Liver (tissue), 9 donors: Measurements from ENCODE around the gene CLASP2. TPM values are rescaled to one million over a fixed set of nuclear protein-coding genes. Genes with fewer than 3 reads are reported as not detected.

Experiments used
- DNase-seq: peaks from one replicate; pipeline ENCODE4 v3.0.0-alpha.2; 2017; ENCODE audit warnings: low spot score
- H3K27ac ChIP-seq, 2 donors: one replicate each; pipeline ENCODE4 v1.7.0; 2013; ENCODE audit warnings: inconsistent platforms in 2 of 2, low read length in 2 of 2, control low read depth in 1 of 2, low read depth in 1 of 2, mild to moderate bottlenecking in 1 of 2
- H3K27me3 ChIP-seq, 4 donors: one replicate each; pipeline versions ENCODE4 v1.6.1 to v1.7.0; 2013; ENCODE audit warnings: low read length in 3 of 4, inconsistent platforms in 1 of 4, mild to moderate bottlenecking in 1 of 4, moderate library complexity in 1 of 4; ENCODE audit not compliant: control insufficient read depth in 4 of 4, insufficient read depth in 4 of 4
- H3K36me3 ChIP-seq, 4 donors: one replicate each; pipeline versions ENCODE4 v1.6.1 to v1.7.0; 2013; ENCODE audit warnings: low read length in 3 of 4, mild to moderate bottlenecking in 3 of 4, low read depth in 1 of 4, moderate library complexity in 1 of 4; ENCODE audit not compliant: control insufficient read depth in 4 of 4, insufficient read depth in 3 of 4
- H3K4me1 ChIP-seq, 4 donors: one replicate each; pipeline versions ENCODE4 v1.6.1 to v1.7.0; 2013; ENCODE audit warnings: low read length in 3 of 4, mild to moderate bottlenecking in 3 of 4, moderate library complexity in 1 of 4; ENCODE audit not compliant: control insufficient read depth in 4 of 4, insufficient read depth in 4 of 4
- H3K4me3 ChIP-seq, 3 donors: one replicate each; pipeline versions ENCODE4 v1.6.1 to v1.7.0; 2013; ENCODE audit warnings: low read length in 3 of 3, control low read depth in 1 of 3, low read depth in 1 of 3, mild to moderate bottlenecking in 1 of 3
- H3K9ac ChIP-seq, 2 donors: one replicate each; pipeline ENCODE4 v1.7.0; 2013; ENCODE audit warnings: low read length in 2 of 2, mild to moderate bottlenecking in 2 of 2, moderate library complexity in 2 of 2, control low read depth in 1 of 2, low read depth in 1 of 2
- H3K9me3 ChIP-seq, 4 donors: one replicate each; pipeline versions ENCODE4 v1.6.1 to v1.7.0; 2013; ENCODE audit warnings: low read length in 3 of 4; ENCODE audit not compliant: control insufficient read depth in 4 of 4
- ATF3 ChIP-seq: IDR thresholded peaks from 2 replicates; pipeline ENCODE4 v1.6.1; 2016; ENCODE audit warnings: antibody characterized with exemption
- CTCF ChIP-seq: fragments of 150-350 bp; IDR thresholded peaks from 2 replicates; pipeline ENCODE4 v1.5.1; 2017; ENCODE audit warnings: improper control_type of control experiment, low read depth, low read length; ENCODE audit not compliant: missing input control
- EGR1 ChIP-seq, 2 donors: IDR thresholded peaks; 2 replicates each; pipeline ENCODE4 v1.6.1; 2016 to 2018; ENCODE audit warnings: antibody characterized with exemption in 2 of 2, low read depth in 2 of 2
- FOXA1 ChIP-seq: IDR thresholded peaks from 2 replicates; pipeline ENCODE4 v1.6.1; 2016; ENCODE audit warnings: antibody characterized with exemption
- FOXA2 ChIP-seq: IDR thresholded peaks from 2 replicates; pipeline ENCODE4 v1.6.1; 2016; ENCODE audit warnings: antibody characterized with exemption
- GABPA ChIP-seq, 2 donors: IDR thresholded peaks in 1 of 2; conservative IDR thresholded peaks in 1 of 2; 2 replicates each; pipeline ENCODE4 v1.6.1; 2016; ENCODE audit warnings: antibody characterized with exemption in 2 of 2, mild to moderate bottlenecking in 1 of 2, moderate library complexity in 1 of 2
- HNF4G ChIP-seq: IDR thresholded peaks from 2 replicates; pipeline ENCODE4 v1.6.1; 2016; ENCODE audit warnings: antibody characterized with exemption
- JUND ChIP-seq, 2 donors: IDR thresholded peaks; 2 replicates each; pipeline ENCODE4 v1.6.1; 2016; ENCODE audit warnings: antibody characterized with exemption in 2 of 2
- NR2F2 ChIP-seq: IDR thresholded peaks from 2 replicates; pipeline ENCODE4 v1.6.1; 2016; ENCODE audit warnings: antibody characterized with exemption
- RAD21 ChIP-seq, 2 donors: IDR thresholded peaks; 2 replicates each; pipeline ENCODE4 v1.6.1; 2016; ENCODE audit warnings: antibody characterized with exemption in 2 of 2, mild to moderate bottlenecking in 2 of 2
- REST ChIP-seq: IDR thresholded peaks from 2 replicates; pipeline ENCODE4 v1.6.1; 2016; ENCODE audit warnings: antibody characterized with exemption, mild to moderate bottlenecking
- RXRA ChIP-seq, 2 donors: IDR thresholded peaks; 2 replicates each; pipeline ENCODE4 v1.6.1; 2017 to 2018; ENCODE audit warnings: antibody characterized with exemption in 2 of 2, mild to moderate bottlenecking in 1 of 2
- SP1 ChIP-seq: IDR thresholded peaks from 2 replicates; pipeline ENCODE4 v1.6.1; 2018; ENCODE audit warnings: antibody characterized with exemption, mild to moderate bottlenecking
- TAF1 ChIP-seq: conservative IDR thresholded peaks from 2 replicates; pipeline ENCODE4 v1.6.1; 2016; ENCODE audit warnings: antibody characterized with exemption, mild to moderate bottlenecking
- YY1 ChIP-seq: IDR thresholded peaks from 2 replicates; pipeline ENCODE4 v1.6.1; 2016; ENCODE audit warnings: antibody characterized with exemption, mild to moderate bottlenecking
- polyA plus RNA-seq, 2 donors: library from polyadenylated mRNA; stranded (reverse) in 1 of 2; unstranded in 1 of 2; fragments of 200-250 nt in 1 of 2; fragments of >200 nt in 1 of 2; fragmentation: Nextera tagmentation in 1 of 2; extraction: Ambion mirVana in 1 of 2; gene quantifications; one replicate each; pipeline versions ENCODE4 v1.2.1 to v1.2.3, GENCODE V29; 2013 to 2015
- total RNA-seq, 2 donors: library from RNA; depleted of rRNA; stranded (reverse); fragments of >200 nt; gene quantifications; one replicate each; pipeline ENCODE4 v1.2.3, GENCODE V29; 2014
- TF ChIP-seq, protein P1 (sequence below): IDR thresholded peaks from 2 replicates; pipeline ENCODE4 v1.6.1; 2016; ENCODE audit warnings: antibody characterized with exemption
- TF ChIP-seq, protein P2 (sequence below): IDR thresholded peaks from 2 replicates; pipeline ENCODE4 v1.6.1; 2016; ENCODE audit warnings: antibody characterized with exemption
- donor health status: healthy.
- donor health status: healthy.
- donor health status: healthy.
- donor health status: healthy.
- donor health status: healthy.

The CLASP2 gene
- total and polyA plus RNA-seq, 4 donors, result 3.7 to 27.6 (median 17.3) TPM

- TF ChIP-seq YY1, result no peak
Measured at GRCh38 chr3:33513262-33513863, 204.7 kb downstream of the CLASP2 start (continued).

GRCh38 chr3:33505027-33505426, 213.0 kb downstream of the CLASP2 start:
- no peak for DNase-seq
- TF ChIP-seq FOXA2, result no peak
- TF ChIP-seq FOXA1, result no peak
- no peak for TF ChIP-seq YY1
- TF ChIP-seq HNF4G, result no peak
- no peak for TF ChIP-seq RAD21 (IDR thresholded peaks at IDR 0.05)
- TF ChIP-seq RXRA (IDR thresholded peaks at IDR 0.05), result no peak
- TF ChIP-seq, protein P1, sequence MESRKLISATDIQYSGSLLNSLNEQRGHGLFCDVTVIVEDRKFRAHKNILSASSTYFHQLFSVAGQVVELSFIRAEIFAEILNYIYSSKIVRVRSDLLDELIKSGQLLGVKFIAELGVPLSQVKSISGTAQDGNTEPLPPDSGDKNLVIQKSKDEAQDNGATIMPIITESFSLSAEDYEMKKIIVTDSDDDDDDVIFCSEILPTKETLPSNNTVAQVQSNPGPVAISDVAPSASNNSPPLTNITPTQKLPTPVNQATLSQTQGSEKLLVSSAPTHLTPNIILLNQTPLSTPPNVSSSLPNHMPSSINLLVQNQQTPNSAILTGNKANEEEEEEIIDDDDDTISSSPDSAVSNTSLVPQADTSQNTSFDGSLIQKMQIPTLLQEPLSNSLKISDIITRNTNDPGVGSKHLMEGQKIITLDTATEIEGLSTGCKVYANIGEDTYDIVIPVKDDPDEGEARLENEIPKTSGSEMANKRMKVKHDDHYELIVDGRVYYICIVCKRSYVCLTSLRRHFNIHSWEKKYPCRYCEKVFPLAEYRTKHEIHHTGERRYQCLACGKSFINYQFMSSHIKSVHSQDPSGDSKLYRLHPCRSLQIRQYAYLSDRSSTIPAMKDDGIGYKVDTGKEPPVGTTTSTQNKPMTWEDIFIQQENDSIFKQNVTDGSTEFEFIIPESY, result no peak
- TF ChIP-seq CTCF, result no peak
- TF ChIP-seq, protein P2, sequence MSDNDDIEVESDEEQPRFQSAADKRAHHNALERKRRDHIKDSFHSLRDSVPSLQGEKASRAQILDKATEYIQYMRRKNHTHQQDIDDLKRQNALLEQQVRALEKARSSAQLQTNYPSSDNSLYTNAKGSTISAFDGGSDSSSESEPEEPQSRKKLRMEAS, result no peak
- no peak for TF ChIP-seq TAF1
- TF ChIP-seq EGR1 (IDR thresholded peaks at IDR 0.05; ENCODE audit: low read depth in 2 of 2), result no peak
- TF ChIP-seq GABPA (IDR thresholded peaks at IDR 0.05 in 1 of 2, conservative IDR thresholded peaks at IDR 0.05 in 1 of 2), result no peak
- TF ChIP-seq SP1, result no peak
- no peak for TF ChIP-seq NR2F2
- no peak for TF ChIP-seq ATF3
- TF ChIP-seq REST, result no peak
- no peak for TF ChIP-seq JUND (IDR thresholded peaks at IDR 0.05)
- Histone ChIP-seq H3K9me3 (no peaks in the 10 kb centered on the region), H3K4me3 (no peak overlapping the region), H3K9ac (no peak overlapping the region), H3K27ac (no peak overlapping the region), H3K27me3 (no peaks in the 10 kb centered on the region), H3K36me3 (peaks cover 1 to 20% (median 15%) of the 10 kb centered on the region in 4 donors), H3K4me1 (no peaks in the 10 kb centered on the region)
